SK-N-SH (cell line): Measurements from ENCODE around the gene TACO1. TPM values are rescaled to one million over a fixed set of nuclear protein-coding genes. Genes with fewer than 3 reads are reported as not detected.

Experiments
- CTCF ChIA-PET: fragments of 300-600, 350-600 bp; formaldehyde crosslinking; extraction: SDS; loops from one replicate; lab custom pipeline; 2021; lab: Yijun Ruan, JAX
- POLR2A ChIA-PET: fragments of 350-600 bp; sonication (Branson Sonifier 250); formaldehyde crosslinking; extraction: SDS; loops from one replicate; lab custom pipeline; 2020; ENCODE audit warnings: antibody characterized with exemption, inconsistent platforms; lab: Yijun Ruan, JAX
- DNase-seq: peaks from one replicate; pipeline ENCODE4 v3.0.0; 2012
- H2AFZ ChIP-seq: fragments of 200-600 bp; sonication (generic); 2 replicates; pipeline ENCODE4 v1.8.1; 2016; ENCODE audit warnings: antibody characterized with exemption, mild to moderate bottlenecking, low read depth
- H3F3A ChIP-seq: fragments of 200-600 bp; sonication (generic); replicated peaks from 2 replicates; pipeline ENCODE3; 2016; ENCODE audit warnings: antibody characterized with exemption, mild to moderate bottlenecking; ENCODE audit not compliant: insufficient read depth
- H3K27ac ChIP-seq, 2 experiments: fragments of 200-500 bp in 1 of 2; fragments of 200-600 bp in 1 of 2; sonication (Bioruptor generic) in 1 of 2; sonication (generic), shearing (Covaris generic) in 1 of 2; 2 replicates each; pipeline versions ENCODE4 v1.5.1 to v1.6.1; 2014 to 2016; ENCODE audit warnings: low read depth in 2 of 2, inconsistent platforms in 1 of 2, low read length in 1 of 2, mild to moderate bottlenecking in 1 of 2, mixed read lengths in 1 of 2
- H3K27me3 ChIP-seq: fragments of 200-600 bp; sonication (generic), shearing (Covaris generic); 2 replicates; pipeline ENCODE4 v1.6.1; 2016; ENCODE audit warnings: mixed run types; ENCODE audit not compliant: insufficient read depth
- H3K36me3 ChIP-seq, 2 experiments: fragments of 200-500 bp in 1 of 2; fragments of 200-600 bp in 1 of 2; sonication (Bioruptor generic) in 1 of 2; sonication (generic) in 1 of 2; replicated peaks in 1 of 2; 2 replicates each; pipeline versions ENCODE3 to v1.5.1; 2014 to 2016; ENCODE audit warnings: low read length in 1 of 2, mild to moderate bottlenecking in 1 of 2; ENCODE audit not compliant: insufficient read depth in 2 of 2, control insufficient read depth in 1 of 2
- H3K4me1 ChIP-seq, 2 experiments: fragments of 200-500 bp in 1 of 2; fragments of 200-600 bp in 1 of 2; sonication (Bioruptor generic) in 1 of 2; sonication (generic), shearing (Covaris generic) in 1 of 2; 2 replicates each; pipeline versions ENCODE4 v1.5.1 to v1.6.1; 2014 to 2016; ENCODE audit warnings: low read depth in 1 of 2, low read length in 1 of 2, mixed run types in 1 of 2; ENCODE audit not compliant: insufficient read depth in 2 of 2, control insufficient read depth in 1 of 2
- H3K4me2 ChIP-seq: fragments of 200-600 bp; sonication (generic), shearing (Covaris generic); 2 replicates; pipeline ENCODE4 v1.6.1; 2017; ENCODE audit warnings: mixed run types
- H3K4me3 ChIP-seq, 2 experiments: fragments of 200-500 bp in 1 of 2; fragments of 200-600 bp in 1 of 2; sonication (Bioruptor generic) in 1 of 2; sonication (generic), shearing (Covaris generic) in 1 of 2; 2 replicates each; pipeline versions ENCODE4 v1.5.1 to v1.8.1; 2014 to 2016; ENCODE audit warnings: low read depth in 2 of 2, inconsistent platforms in 1 of 2, low read length in 1 of 2, mild to moderate bottlenecking in 1 of 2, mixed read lengths in 1 of 2, moderate library complexity in 1 of 2
- H3K79me2 ChIP-seq: fragments of 200-600 bp; sonication (generic); 2 replicates; pipeline ENCODE4 v1.8.1; 2017; ENCODE audit warnings: mild to moderate bottlenecking; ENCODE audit not compliant: insufficient read depth
- H3K9ac ChIP-seq: fragments of 200-600 bp; sonication (generic); 2 replicates; pipeline ENCODE4 v1.6.1; 2017; ENCODE audit warnings: mixed run types
- H3K9me2 ChIP-seq: fragments of 200-600 bp; sonication (generic); 2 replicates; pipeline ENCODE4 v1.6.1; 2017; ENCODE audit warnings: mixed run types
- H3K9me3 ChIP-seq: fragments of 200-600 bp; sonication (generic); 2 replicates; pipeline ENCODE4 v1.6.1; 2017; ENCODE audit warnings: mixed run types, mild to moderate bottlenecking, moderate library complexity
- H4K20me1 ChIP-seq: fragments of 200-600 bp; sonication (generic); 2 replicates; pipeline ENCODE4 v1.6.1; 2017; ENCODE audit warnings: mild to moderate bottlenecking, mixed run types; ENCODE audit not compliant: insufficient read depth
- CTCF ChIP-seq: fragments of 200-600 bp; sonication (generic); IDR thresholded peaks from 2 replicates; pipeline ENCODE4 v1.6.1; 2017; ENCODE audit warnings: antibody characterized with exemption, mild to moderate bottlenecking, moderate library complexity
- ELF1 ChIP-seq: IDR thresholded peaks from 2 replicates; pipeline ENCODE4 v1.4.0; 2012
- EP300 ChIP-seq, 2 experiments: IDR thresholded peaks; 2 replicates each; pipeline versions ENCODE4 v1.4.0 to v1.6.1; 2012; ENCODE audit warnings: borderline replicate concordance in 1 of 2, low read depth in 1 of 2, low read length in 1 of 2
- FOSL2 ChIP-seq: IDR thresholded peaks from 2 replicates; pipeline ENCODE4 v1.4.0; 2012; ENCODE audit warnings: low read depth, mild to moderate bottlenecking, moderate library complexity, borderline replicate concordance
- FOXJ3 ChIP-seq: sonication (generic); formaldehyde crosslinking; IDR thresholded peaks from 2 replicates; pipeline ENCODE4 v1.5.1; 2020; ENCODE audit warnings: mild to moderate bottlenecking, missing genetic modification reagents
- GATA2 ChIP-seq: sonication (generic); formaldehyde crosslinking; IDR thresholded peaks from 2 replicates; pipeline ENCODE4 v1.5.0; 2020; ENCODE audit warnings: mild to moderate bottlenecking, missing genetic modification reagents
- IRF3 ChIP-seq: fragments of 150-350 bp; IDR thresholded peaks from 2 replicates; pipeline ENCODE4 v1.6.1; 2016; ENCODE audit warnings: mild to moderate bottlenecking, low read depth, low read length
- MXI1 ChIP-seq: IDR thresholded peaks from 2 replicates; pipeline ENCODE4 v1.6.1; 2012; ENCODE audit warnings: mild to moderate bottlenecking, low read depth, low read length, improper control_type of control experiment
- NFIC ChIP-seq: IDR thresholded peaks from 2 replicates; pipeline ENCODE4 v1.4.0; 2012; ENCODE audit warnings: borderline replicate concordance
- NRF1 ChIP-seq: IDR thresholded peaks from 2 replicates; pipeline ENCODE4 v1.6.1; 2012; ENCODE audit warnings: low read depth, mild to moderate bottlenecking, low read length
- POLR2AphosphoS5 ChIP-seq: IDR thresholded peaks from 2 replicates; pipeline ENCODE4 v1.6.1; 2012; ENCODE audit warnings: low read depth, low read length
- RXRA ChIP-seq: IDR thresholded peaks from 2 replicates; pipeline ENCODE4 v1.4.0; 2012; ENCODE audit warnings: low read depth, mild to moderate bottlenecking, borderline replicate concordance
- SIN3A ChIP-seq: IDR thresholded peaks from 2 replicates; pipeline ENCODE4 v1.6.1; 2012; ENCODE audit warnings: low read depth, mild to moderate bottlenecking, low read length, moderate library complexity, borderline replicate concordance
- TAF1 ChIP-seq: IDR thresholded peaks from 2 replicates; pipeline ENCODE4 v1.6.1; 2012; ENCODE audit warnings: low read depth, mild to moderate bottlenecking, low read length, moderate library complexity, borderline replicate concordance
- TEAD4 ChIP-seq: IDR thresholded peaks from 2 replicates; pipeline ENCODE4 v1.4.0; 2012; ENCODE audit warnings: mild to moderate bottlenecking, borderline replicate concordance; ENCODE audit not compliant: insufficient read depth
- YY1 ChIP-seq: IDR thresholded peaks from 2 replicates; pipeline ENCODE4 v1.4.0; 2012; ENCODE audit warnings: low read depth, mild to moderate bottlenecking
- WGBS: methylation state at CpG from one replicate; pipeline ENCODE4 v1.1.6; 2017; ENCODE audit warnings: low lambda C conversion rate; 5-methylcytosine and 5-hydroxymethylcytosine counted together
- polyA plus RNA-seq, 3 experiments: library from polyadenylated mRNA; depleted of rRNA; stranded (reverse); fragments of >200 nt; gene quantifications; 2 replicates each; pipeline ENCODE4 v1.2.3, GENCODE V29; 2012
- TF ChIP-seq, protein P1 (sequence below): IDR thresholded peaks from 2 replicates; pipeline ENCODE4; 2012

The TACO1 gene
- polyA plus RNA-seq, 1 of the 3 experiments (the other 2 are of a cell fraction) = 37.9 TPM

DNA sequence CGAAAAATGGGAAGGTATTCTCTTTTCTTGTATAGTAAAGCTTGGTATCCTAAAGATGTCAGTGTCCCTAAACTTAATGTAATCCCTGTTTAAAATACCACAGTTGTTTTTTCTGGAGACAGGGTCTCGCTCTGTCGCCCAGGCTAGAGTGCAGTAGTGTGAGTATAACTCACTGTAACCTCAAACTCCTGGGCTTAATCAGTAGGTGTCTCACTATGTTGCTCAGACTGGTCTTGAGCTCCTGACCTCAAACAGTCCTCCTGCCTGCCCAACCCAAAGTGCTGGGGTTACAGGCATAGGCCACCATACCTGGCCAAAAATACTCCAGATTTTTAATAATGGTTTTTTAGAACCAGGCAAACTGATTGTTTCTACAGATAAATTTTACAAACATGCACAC is 42.3 kb upstream of the TACO1 start:
- peaks cover 98% of the 10 kb centered on the region for H3K79me2 ChIP-seq
- no peak overlapping the region for H2AFZ ChIP-seq
- no peak overlapping the region for H3K27ac ChIP-seq
- H3K4me1 ChIP-seq = peaks cover 0 to 10% of the 10 kb centered on the region in 2 experiments; a peak in 2 of 4 replicates
- WGBS = 98% methylated on average over 3 of the region's 3 CpGs
- peaks cover 95% of the 10 kb centered on the region for H4K20me1 ChIP-seq
- no peak for TF ChIP-seq ELF1
- TF ChIP-seq GATA2 (CRISPR knock-in tag) = no peak
- TF ChIP-seq, protein P1, sequence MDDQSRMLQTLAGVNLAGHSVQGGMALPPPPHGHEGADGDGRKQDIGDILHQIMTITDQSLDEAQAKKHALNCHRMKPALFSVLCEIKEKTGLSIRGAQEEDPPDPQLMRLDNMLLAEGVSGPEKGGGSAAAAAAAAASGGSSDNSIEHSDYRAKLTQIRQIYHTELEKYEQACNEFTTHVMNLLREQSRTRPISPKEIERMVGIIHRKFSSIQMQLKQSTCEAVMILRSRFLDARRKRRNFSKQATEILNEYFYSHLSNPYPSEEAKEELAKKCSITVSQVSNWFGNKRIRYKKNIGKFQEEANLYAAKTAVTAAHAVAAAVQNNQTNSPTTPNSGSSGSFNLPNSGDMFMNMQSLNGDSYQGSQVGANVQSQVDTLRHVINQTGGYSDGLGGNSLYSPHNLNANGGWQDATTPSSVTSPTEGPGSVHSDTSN = no peak
- DNase-seq = no peak
- H3K9me3 ChIP-seq = no peaks in the 10 kb centered on the region
- H3K9ac ChIP-seq = no peak overlapping the region
- CTCF ChIA-PET = interaction anchor here (0.8 to 1.2 kb wide), 2 partner anchors 53 to 133 kb away, joined by 3 to 4 read pairs; no protein-coding TSS in a partner anchor
- H3K36me3 ChIP-seq = peaks cover 3 to 24% of the 10 kb centered on the region in 2 experiments
- H3K9me2 ChIP-seq = no peaks in the 10 kb centered on the region
- peaks cover 11% of the 10 kb centered on the region for H3F3A ChIP-seq
- H3K4me2 ChIP-seq = no peak overlapping the region
- POLR2A ChIA-PET = no interaction called here
- H3K27me3 ChIP-seq = no peaks in the 10 kb centered on the region
- H3K4me3 ChIP-seq = no peak overlapping the region

- POLR2A ChIA-PET = no interaction called here
- no peak for DNase-seq
- peaks cover 90% of the 10 kb centered on the region for H4K20me1 ChIP-seq
- H3K27me3 ChIP-seq = no peaks in the 10 kb centered on the region
- H3K4me3 ChIP-seq = no peak overlapping the region
- H3K9me2 ChIP-seq = no peaks in the 10 kb centered on the region
- H2AFZ ChIP-seq = no peak overlapping the region
- H3K36me3 ChIP-seq = peaks cover 0 to 8% of the 10 kb centered on the region in 2 experiments
- no peak overlapping the region for H3K27ac ChIP-seq
- no peaks in the 10 kb centered on the region for H3K9me3 ChIP-seq
- peaks cover 96% of the 10 kb centered on the region for H3K79me2 ChIP-seq
- TF ChIP-seq EP300 (IDR thresholded peaks at IDR 0.05; ENCODE audit: borderline replicate concordance in 1 of 2, low read depth in 1 of 2, low read length in 1 of 2) (no peak), FOSL2 (no peak), NRF1 (no peak), TEAD4 (no peak), IRF3 (no peak), FOXJ3 (CRISPR knock-in tag) (no peak), NFIC (no peak)
- no peaks in the 10 kb centered on the region; a peak in 1 of 4 replicates for H3K4me1 ChIP-seq
- peaks cover 7% of the 10 kb centered on the region for H3F3A ChIP-seq
- no peak overlapping the region for H3K4me2 ChIP-seq
- H3K9ac ChIP-seq = no peak overlapping the region
- CTCF ChIA-PET = interaction anchor here (0.8 to 2.0 kb wide), 4 partner anchors 10 to 122 kb away, joined by 3 to 6 read pairs (median 4); no protein-coding TSS in a partner anchor
These were observed 38.9 kb upstream of the TACO1 start for GRCh38 chr17:63561819-63562218.

- H2AFZ ChIP-seq = no peak overlapping the region
- ChIA-PET POLR2A (no interaction called here), CTCF (interaction anchor here (0.6 to 2.0 kb wide), 5 partner anchors 8 to 138 kb away, joined by 3 to 10 read pairs (median 5); no protein-coding TSS in a partner anchor)
- peaks cover 7% of the 10 kb centered on the region for H3F3A ChIP-seq
- no peaks in the 10 kb centered on the region; a peak in 1 of 4 replicates for H3K4me1 ChIP-seq
- peaks cover 90% of the 10 kb centered on the region for H4K20me1 ChIP-seq
- no peak overlapping the region for H3K4me2 ChIP-seq
- WGBS = 93% methylated on average over 2 of the region's 2 CpGs
- no peaks in the 10 kb centered on the region for H3K9me2 ChIP-seq
- peaks cover 0 to 8% of the 10 kb centered on the region in 2 experiments for H3K36me3 ChIP-seq
- DNase-seq = no peak
- H3K9ac ChIP-seq = no peak overlapping the region
- no peaks in the 10 kb centered on the region for H3K27me3 ChIP-seq
- H3K9me3 ChIP-seq = no peaks in the 10 kb centered on the region
- no peak overlapping the region for H3K27ac ChIP-seq
- TF ChIP-seq POLR2AphosphoS5 (no peak), SIN3A (no peak), TAF1 (no peak), FOSL2 (no peak), MXI1 (no peak), TEAD4 (no peak), EP300 (IDR thresholded peaks at IDR 0.05; ENCODE audit: borderline replicate concordance in 1 of 2, low read depth in 1 of 2, low read length in 1 of 2) (no peak), NRF1 (no peak), YY1 (no peak), RXRA (no peak), CTCF (no peak)
- H3K4me3 ChIP-seq = no peak overlapping the region
- H3K79me2 ChIP-seq = peaks cover 96% of the 10 kb centered on the region
These were observed 37.4 kb upstream of the TACO1 start for GRCh38 chr17:63563339-63563738.
